HG03066 (cell line): Measurements from ENCODE around the gene PDGFD.

Experiments used
- ATAC-seq: cut with Tn5 transposase; IDR thresholded peaks from one replicate; pipeline ENCODE4 v1.9.1; 2021; ENCODE audit warnings: low read depth; ENCODE audit not compliant: unreplicated experiment

Gene PDGFD

DNA sequence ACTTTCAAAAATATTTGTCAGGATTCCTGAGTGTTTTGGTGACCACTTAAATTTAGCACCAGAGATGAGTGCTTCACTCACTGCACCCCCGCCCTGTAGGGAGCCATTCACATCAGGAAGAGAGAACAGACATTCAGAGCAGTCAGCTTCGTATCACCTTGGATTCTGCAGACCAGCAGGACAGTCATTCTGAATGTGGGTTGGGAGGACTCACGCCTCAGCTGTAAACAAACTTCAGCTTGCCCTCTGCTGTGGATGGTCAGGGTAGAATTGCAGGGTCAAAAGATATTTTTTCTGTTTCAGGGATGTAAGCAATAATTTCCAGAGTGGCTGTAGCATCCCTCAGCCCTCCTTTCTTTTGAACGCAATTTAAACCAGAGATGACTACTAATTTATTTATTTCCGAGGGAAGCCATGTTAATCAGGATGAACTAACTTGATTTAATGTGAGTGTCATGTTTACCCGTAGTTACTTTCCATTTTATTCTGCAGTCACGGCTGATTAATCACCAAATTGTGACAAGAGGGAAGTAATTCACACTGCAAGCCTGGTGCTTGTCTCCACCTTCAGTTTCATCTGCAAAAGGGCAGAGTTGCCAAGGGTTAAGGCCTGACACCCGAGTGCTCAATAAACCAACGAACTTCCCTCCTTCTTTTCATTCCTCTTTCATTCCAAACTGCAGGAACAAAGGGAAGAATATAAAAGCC lies 301.7 kb downstream of the PDGFD start:
- peak; percentile 65 for ATAC-seq
